DND-41 (cell line): ENCODE results near the gene PTPRD.

Source experiments
- EZH2 ChIP-seq: IDR thresholded peaks from 3 replicates; pipeline ENCODE4 v1.6.1; 2012; ENCODE audit warnings: borderline replicate concordance, low read depth, mild to moderate bottlenecking, moderate library complexity, low read length, inconsistent platforms; ENCODE audit not compliant: severe bottlenecking
- TF ChIP-seq, protein P1 (sequence below): IDR thresholded peaks from 2 replicates; pipeline ENCODE4 v1.5.1; 2012; ENCODE audit warnings: borderline replicate concordance, low read length, moderate library complexity, mild to moderate bottlenecking; ENCODE audit not compliant: poor library complexity, severe bottlenecking; ENCODE audit errors: extremely low read depth

DNA sequence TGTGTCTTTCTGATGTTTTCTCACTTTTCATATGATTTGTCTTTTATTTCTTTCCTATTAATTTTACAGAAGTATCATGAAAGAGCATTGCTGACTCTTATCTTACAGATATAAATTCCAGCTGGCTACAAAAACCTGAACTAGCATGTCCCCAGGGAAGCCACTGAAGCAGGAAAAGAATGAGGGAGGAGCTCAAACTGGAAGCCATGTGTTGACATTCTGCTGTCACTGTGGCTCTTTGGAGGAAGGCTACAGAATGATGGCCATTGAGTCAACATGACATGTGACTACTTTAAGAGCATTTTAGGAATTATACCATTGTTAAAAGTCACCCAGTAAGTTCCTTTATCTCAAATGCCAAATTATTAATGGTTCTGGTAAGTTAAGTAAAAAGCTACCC, 2174.9 kb downstream of the PTPRD start:
- TF ChIP-seq, protein P1, sequence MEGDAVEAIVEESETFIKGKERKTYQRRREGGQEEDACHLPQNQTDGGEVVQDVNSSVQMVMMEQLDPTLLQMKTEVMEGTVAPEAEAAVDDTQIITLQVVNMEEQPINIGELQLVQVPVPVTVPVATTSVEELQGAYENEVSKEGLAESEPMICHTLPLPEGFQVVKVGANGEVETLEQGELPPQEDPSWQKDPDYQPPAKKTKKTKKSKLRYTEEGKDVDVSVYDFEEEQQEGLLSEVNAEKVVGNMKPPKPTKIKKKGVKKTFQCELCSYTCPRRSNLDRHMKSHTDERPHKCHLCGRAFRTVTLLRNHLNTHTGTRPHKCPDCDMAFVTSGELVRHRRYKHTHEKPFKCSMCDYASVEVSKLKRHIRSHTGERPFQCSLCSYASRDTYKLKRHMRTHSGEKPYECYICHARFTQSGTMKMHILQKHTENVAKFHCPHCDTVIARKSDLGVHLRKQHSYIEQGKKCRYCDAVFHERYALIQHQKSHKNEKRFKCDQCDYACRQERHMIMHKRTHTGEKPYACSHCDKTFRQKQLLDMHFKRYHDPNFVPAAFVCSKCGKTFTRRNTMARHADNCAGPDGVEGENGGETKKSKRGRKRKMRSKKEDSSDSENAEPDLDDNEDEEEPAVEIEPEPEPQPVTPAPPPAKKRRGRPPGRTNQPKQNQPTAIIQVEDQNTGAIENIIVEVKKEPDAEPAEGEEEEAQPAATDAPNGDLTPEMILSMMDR: no peak
- no peak for TF ChIP-seq EZH2
